NCI-H345 treated with DMSO at 0.1 percent for 48 hours (cell line): Measurements from ENCODE around the gene CD300LD.

ENCODE experiments used
- DNase-seq: peaks from one replicate; lab custom pipeline; 2025; ENCODE audit not compliant: unreplicated experiment; lab: John Stamatoyannopoulos, UW

The CD300LD gene

GRCh38 chr17:74545843-74546230, 46.2 kb downstream of the CD300LD start, which contains the start of gene CD300C:
TSS of gene CD300C (minus strand) at chr17:74546115. CDS start at chr17:74545782, 333 bp downstream.
- DNase-seq: no peak

- DNase-seq: no peak
These were observed 46.9 kb downstream of the CD300LD start for GRCh38 chr17:74544991-74545842.

- no peak for DNase-seq
These were observed 48.0 kb downstream of the CD300LD start for GRCh38 chr17:74543891-74544760.

GRCh38 chr17:74543406-74543805, 48.7 kb downstream of the CD300LD start:
- no peak for DNase-seq

GRCh38 chr17:74542727-74543383, 49.2 kb downstream of the CD300LD start:
- DNase-seq: no peak

GRCh38 chr17:74542166-74542565, 49.9 kb downstream of the CD300LD start:
- DNase-seq: no peak

GRCh38 chr17:74541176-74542111, 50.6 kb downstream of the CD300LD start:
- DNase-seq: no peak

GRCh38 chr17:74539281-74539820, 52.7 kb downstream of the CD300LD start:
- no peak for DNase-seq

GRCh38 chr17:74536890-74537289, 55.2 kb downstream of the CD300LD start:
- no peak for DNase-seq

- DNase-seq: no peak
These were observed 60.0 kb downstream of the CD300LD start for GRCh38 chr17:74532115-74532514.

- DNase-seq: no peak
These were observed 60.8 kb downstream of the CD300LD start, which contains the start of gene CD300LB for GRCh38 chr17:74531231-74531761. TSS of gene CD300LB (minus strand) at chr17:74531475. CDS start at chr17:74531350, 125 bp downstream.

- DNase-seq: no peak
These were observed 61.3 kb downstream of the CD300LD start for GRCh38 chr17:74530831-74531150.
